Endometrium (tissue), 2 donors: Measurements from ENCODE around the gene FLOT2.
"Not testable (repeated sequence)": the region's sequence is repeated elsewhere in the genome, so short reads cannot be mapped to it uniquely, and the experiment has no call there.

Source experiments
- FAIRE-seq: peaks from 2 replicates; lab custom pipeline; 2012; peaks lifted over from hg19 to GRCh38; lab: Jason Lieb, UNC
- donor health status: control.
- donor health status: control.

The FLOT2 gene

GRCh38 chr17:28895794-28896447 lies 1.6 kb downstream of the FLOT2 start:
- no peak for FAIRE-seq

- not testable (repeated sequence) for FAIRE-seq
These were observed 4.0 kb downstream of the FLOT2 start for GRCh38 chr17:28893248-28894183.

- FAIRE-seq = no peak
These were observed 5.5 kb downstream of the FLOT2 start for GRCh38 chr17:28892024-28892423.

GRCh38 chr17:28891201-28891600 lies 6.3 kb downstream of the FLOT2 start:
- FAIRE-seq = no peak

GRCh38 chr17:28889996-28890395 lies 7.5 kb downstream of the FLOT2 start:
- FAIRE-seq = no peak

- no peak for FAIRE-seq
These were observed 8.7 kb downstream of the FLOT2 start for GRCh38 chr17:28888832-28889231.

- FAIRE-seq = no peak
These were observed 9.6 kb downstream of the FLOT2 start for GRCh38 chr17:28887871-28888471.

GRCh38 chr17:28885951-28886350 lies 11.6 kb downstream of the FLOT2 start:
- no peak for FAIRE-seq

- FAIRE-seq = no peak
These were observed 12.2 kb downstream of the FLOT2 start for GRCh38 chr17:28885363-28885762.

- no peak for FAIRE-seq
These were observed 13.4 kb downstream of the FLOT2 start for GRCh38 chr17:28883967-28884702.

- no peak for FAIRE-seq
These were observed 15.2 kb downstream of the FLOT2 start for GRCh38 chr17:28882154-28882895.

GRCh38 chr17:28881533-28882056 lies 15.9 kb downstream of the FLOT2 start:
- no peak for FAIRE-seq

- FAIRE-seq = no peak
These were observed 17.0 kb downstream of the FLOT2 start for GRCh38 chr17:28880572-28880945.

GRCh38 chr17:28879886-28880571 lies 17.5 kb downstream of the FLOT2 start:
- no peak for FAIRE-seq

- no peak for FAIRE-seq
These were observed 18.6 kb downstream of the FLOT2 start for GRCh38 chr17:28878981-28879380.

- no peak for FAIRE-seq
These were observed 19.2 kb downstream of the FLOT2 start for GRCh38 chr17:28878158-28878910.

GRCh38 chr17:28877150-28877711 lies 20.3 kb downstream of the FLOT2 start:
- not testable (repeated sequence) for FAIRE-seq

- no peak for FAIRE-seq
These were observed 21.5 kb downstream of the FLOT2 start for GRCh38 chr17:28875848-28876550.

- FAIRE-seq = no peak
These were observed 22.8 kb downstream of the FLOT2 start for GRCh38 chr17:28874750-28875149.
